GM06990 (cell line): ENCODE data around the gene IFIT3.

Experiments
- DNase-seq: peaks from one replicate; pipeline ENCODE4 v3.0.0-alpha.2; 2011; ENCODE audit not compliant: insufficient read length; ENCODE audit errors: extremely low read depth
- H3K27me3 ChIP-seq: replicated peaks from 2 replicates; pipeline ENCODE4 v1.6.0; 2011; ENCODE audit warnings: low read length; ENCODE audit not compliant: control insufficient read depth, insufficient read depth
- H3K36me3 ChIP-seq: 2 replicates; pipeline ENCODE4 v1.5.1; 2011; ENCODE audit warnings: low read length; ENCODE audit not compliant: control insufficient read depth, insufficient read depth
- H3K4me3 ChIP-seq: replicated peaks from 2 replicates; pipeline ENCODE4 v1.5.1; 2011; ENCODE audit warnings: low read depth, mild to moderate bottlenecking, control low read depth, low read length
- CTCF ChIP-seq: IDR thresholded peaks from 2 replicates; pipeline ENCODE4 v1.5.1; 2011; ENCODE audit warnings: low read length, control low read depth, mild to moderate bottlenecking, inconsistent platforms; ENCODE audit not compliant: insufficient read depth, poor library complexity, severe bottlenecking

Gene IFIT3

GRCh38 chr10:89327803-89328441 is at the start of gene IFIT3:
IFIT3 (plus strand) TSS chr10:89327997; CDS start chr10:89328074, 77 bp downstream.
- H3K4me3 ChIP-seq = peak within 1 kb of the TSS; percentile 61
- TF ChIP-seq CTCF = no peak
- no peaks in the 10 kb centered on the region for H3K36me3 ChIP-seq
- H3K27me3 ChIP-seq = no peaks in the 10 kb centered on the region
- DNase-seq = peak; percentile 23

- no peak for TF ChIP-seq CTCF
- H3K36me3 ChIP-seq = no peaks in the 10 kb centered on the region
- no peaks in the 10 kb centered on the region for H3K27me3 ChIP-seq
- H3K4me3 ChIP-seq = no peak overlapping the region
- no peak for DNase-seq
These were observed 49.7 kb upstream of the IFIT3 start for GRCh38 chr10:89278034-89278535.

GRCh38 chr10:89278900-89279392 is 48.9 kb upstream of the IFIT3 start:
- Histone ChIP-seq H3K4me3 (no peak overlapping the region), H3K36me3 (no peaks in the 10 kb centered on the region), H3K27me3 (no peaks in the 10 kb centered on the region)
- no peak for TF ChIP-seq CTCF
- DNase-seq = no peak

- no peak for TF ChIP-seq CTCF
- no peaks in the 10 kb centered on the region for H3K36me3 ChIP-seq
- no peak for DNase-seq
- H3K4me3 ChIP-seq = no peak overlapping the region
- H3K27me3 ChIP-seq = no peaks in the 10 kb centered on the region
These were observed 48.4 kb upstream of the IFIT3 start for GRCh38 chr10:89279421-89279869.

- H3K27me3 ChIP-seq = no peaks in the 10 kb centered on the region
- DNase-seq = no peak
- H3K36me3 ChIP-seq = no peaks in the 10 kb centered on the region
- no peak for TF ChIP-seq CTCF
- H3K4me3 ChIP-seq = no peak overlapping the region
These were observed 47.3 kb upstream of the IFIT3 start for GRCh38 chr10:89280508-89280907.
